ENCODE measurements around the gene AACS. TPM values are rescaled to one million over a fixed set of nuclear protein-coding genes. Genes with fewer than 3 reads are reported as not detected.

The AACS gene
- total RNA-seq, 2 experiments from 2014 or later, result 10.8 to 11.7 TPM

- intact Hi-C loops (cut with DNase I, micrococcal nuclease), result no loop called here
- ATAC-seq (ENCODE audit: poor library complexity), result no peak
- H3K36me3 ChIP-seq (ENCODE audit: insufficient read depth, low read length), result no peaks in the 10 kb centered on the region
- ChIA-PET POLR2A (no interaction called here), CTCF (no interaction called here)
- Mint-ChIP-seq H3K4me1 (ENCODE audit: low read depth) (peaks cover 5% of the 10 kb centered on the region), H3K27me3 (peaks cover 80% of the 10 kb centered on the region), H3K27ac (no peak overlapping the region), H3K9me3 (no peaks in the 10 kb centered on the region), H3K36me3 (ENCODE audit: low read depth) (no peaks in the 10 kb centered on the region), H3K4me3 (no peak overlapping the region)
- H3K27ac ChIP-seq (ENCODE audit: low read depth in 1 of 2, low read length in 2 of 2), result no peak overlapping the region
- TF ChIP-seq, protein P1, sequence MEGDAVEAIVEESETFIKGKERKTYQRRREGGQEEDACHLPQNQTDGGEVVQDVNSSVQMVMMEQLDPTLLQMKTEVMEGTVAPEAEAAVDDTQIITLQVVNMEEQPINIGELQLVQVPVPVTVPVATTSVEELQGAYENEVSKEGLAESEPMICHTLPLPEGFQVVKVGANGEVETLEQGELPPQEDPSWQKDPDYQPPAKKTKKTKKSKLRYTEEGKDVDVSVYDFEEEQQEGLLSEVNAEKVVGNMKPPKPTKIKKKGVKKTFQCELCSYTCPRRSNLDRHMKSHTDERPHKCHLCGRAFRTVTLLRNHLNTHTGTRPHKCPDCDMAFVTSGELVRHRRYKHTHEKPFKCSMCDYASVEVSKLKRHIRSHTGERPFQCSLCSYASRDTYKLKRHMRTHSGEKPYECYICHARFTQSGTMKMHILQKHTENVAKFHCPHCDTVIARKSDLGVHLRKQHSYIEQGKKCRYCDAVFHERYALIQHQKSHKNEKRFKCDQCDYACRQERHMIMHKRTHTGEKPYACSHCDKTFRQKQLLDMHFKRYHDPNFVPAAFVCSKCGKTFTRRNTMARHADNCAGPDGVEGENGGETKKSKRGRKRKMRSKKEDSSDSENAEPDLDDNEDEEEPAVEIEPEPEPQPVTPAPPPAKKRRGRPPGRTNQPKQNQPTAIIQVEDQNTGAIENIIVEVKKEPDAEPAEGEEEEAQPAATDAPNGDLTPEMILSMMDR (IDR thresholded peaks at IDR 0.05), result no peak
- peaks cover 0 to 24% of the 10 kb centered on the region in 2 experiments for H3K9me3 ChIP-seq (ENCODE audit: control insufficient read depth in 1 of 2, insufficient read depth in 1 of 2, low read length in 2 of 2)
- peaks cover 39 to 43% of the 10 kb centered on the region in 2 experiments for H3K27me3 ChIP-seq (ENCODE audit: control insufficient read depth in 1 of 2, insufficient read depth in 2 of 2, low read length in 2 of 2)
- peaks cover 7% of the 10 kb centered on the region for H3K4me1 ChIP-seq (ENCODE audit: insufficient read depth, low read length)
- no peak for DNase-seq
- no peak overlapping the region for H3K4me3 ChIP-seq (ENCODE audit: low read length)
Observed at GRCh38 chr12:125181107-125181506, 115.9 kb downstream of the AACS start.

- no peaks in the 10 kb centered on the region for H3K36me3 ChIP-seq (ENCODE audit: insufficient read depth, low read length)
- Mint-ChIP-seq H3K27ac (no peak overlapping the region), H3K9me3 (no peaks in the 10 kb centered on the region), H3K4me1 (ENCODE audit: low read depth) (peaks cover 5% of the 10 kb centered on the region), H3K27me3 (peaks cover 72% of the 10 kb centered on the region), H3K4me3 (no peak overlapping the region), H3K36me3 (ENCODE audit: low read depth) (no peaks in the 10 kb centered on the region)
- peaks cover 35 to 54% of the 10 kb centered on the region in 2 experiments for H3K27me3 ChIP-seq (ENCODE audit: control insufficient read depth in 1 of 2, insufficient read depth in 2 of 2, low read length in 2 of 2)
- peak; percentile 49 to 85 (median 73) for DNase-seq
- ChIA-PET CTCF (interaction anchor here (0.9 to 1.6 kb wide), 2 partner anchors 12 to 1691 kb away, joined by 3 read pairs; no protein-coding TSS in a partner anchor), POLR2A (no interaction called here)
- H3K27ac ChIP-seq (ENCODE audit: low read depth in 1 of 2, low read length in 2 of 2), result no peak overlapping the region
- H3K4me1 ChIP-seq (ENCODE audit: insufficient read depth, low read length), result peaks cover 10% of the 10 kb centered on the region
- peak; percentile 67 for ATAC-seq (ENCODE audit: poor library complexity)
- no peak overlapping the region for H3K4me3 ChIP-seq (ENCODE audit: low read length)
- TF ChIP-seq, protein P1 (IDR thresholded peaks at IDR 0.05), result peak; percentile 98
- H3K9me3 ChIP-seq (ENCODE audit: control insufficient read depth in 1 of 2, insufficient read depth in 1 of 2, low read length in 2 of 2), result peaks cover 0 to 20% of the 10 kb centered on the region in 2 experiments
- intact Hi-C loops (cut with DNase I, micrococcal nuclease), result loop anchor here in 1 of 2 experiments (1.0 kb wide), 1 partner anchor 1691 kb away; no protein-coding TSS in a partner anchor
Observed at GRCh38 chr12:125183187-125184067, 118.2 kb downstream of the AACS start.

DNA sequence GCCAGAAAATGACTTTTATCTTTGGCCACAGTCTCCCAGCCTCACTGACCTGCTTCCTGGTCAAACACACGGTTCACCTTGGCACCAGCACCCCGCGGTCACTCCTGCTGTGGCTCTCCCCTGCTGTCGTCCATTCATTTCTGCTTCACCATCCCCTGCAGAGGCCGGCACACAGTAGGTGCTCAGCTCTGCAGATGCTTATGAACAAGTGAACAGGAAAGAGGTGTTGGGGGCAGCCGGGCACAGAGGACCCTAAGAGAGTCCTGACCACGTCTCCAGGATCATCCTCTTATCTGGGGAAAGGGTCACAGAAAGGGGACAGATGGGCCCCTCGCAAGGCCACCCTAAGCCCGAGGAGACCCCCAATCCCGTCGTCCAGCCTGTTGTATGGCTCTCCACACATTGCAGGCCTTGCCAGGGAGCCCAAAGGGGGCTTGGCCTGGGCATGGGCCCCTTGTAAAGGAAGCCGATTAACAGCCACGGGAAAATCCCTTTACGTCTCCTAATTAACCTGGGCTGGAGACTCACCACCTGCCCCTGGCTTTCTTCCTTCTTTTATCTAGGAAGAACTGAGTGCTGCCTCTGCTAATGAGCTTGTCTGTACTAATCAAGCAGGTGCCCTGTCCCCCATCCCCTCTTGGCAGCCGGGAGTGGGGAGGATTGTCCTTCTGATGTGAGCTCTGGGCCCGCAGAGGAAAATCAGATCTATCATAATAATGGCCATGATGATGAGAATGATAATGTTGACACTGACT, 119.2 kb downstream of the AACS start:
- ChIA-PET CTCF (no interaction called here), POLR2A (no interaction called here)
- no peaks in the 10 kb centered on the region for H3K36me3 Mint-ChIP-seq (ENCODE audit: low read depth)
- peaks cover 10% of the 10 kb centered on the region for H3K4me1 ChIP-seq (ENCODE audit: insufficient read depth, low read length)
- H3K9me3 ChIP-seq (ENCODE audit: control insufficient read depth in 1 of 2, insufficient read depth in 1 of 2, low read length in 2 of 2), result peaks cover 0 to 20% of the 10 kb centered on the region in 2 experiments
- peaks cover 44 to 63% of the 10 kb centered on the region in 2 experiments for H3K27me3 ChIP-seq (ENCODE audit: control insufficient read depth in 1 of 2, insufficient read depth in 2 of 2, low read length in 2 of 2)
- H3K4me3 Mint-ChIP-seq, result no peak overlapping the region
- DNase-seq (no peak), ATAC-seq (ENCODE audit: poor library complexity) (no peak)
- TF ChIP-seq, protein P1 (IDR thresholded peaks at IDR 0.05), result no peak
- intact Hi-C loops (cut with DNase I, micrococcal nuclease), result no loop called here
- no peak overlapping the region for H3K27ac Mint-ChIP-seq
- no peaks in the 10 kb centered on the region for H3K36me3 ChIP-seq (ENCODE audit: insufficient read depth, low read length)
- no peak overlapping the region for H3K27ac ChIP-seq (ENCODE audit: low read depth in 1 of 2, low read length in 2 of 2)
- peaks cover 5% of the 10 kb centered on the region for H3K4me1 Mint-ChIP-seq (ENCODE audit: low read depth)
- H3K27me3 Mint-ChIP-seq, result peaks cover 73% of the 10 kb centered on the region
- H3K9me3 Mint-ChIP-seq, result no peaks in the 10 kb centered on the region
- H3K4me3 ChIP-seq (ENCODE audit: low read length), result no peak overlapping the region
